ENCODE measurements around the gene GPR137B.
"Not testable (repeated sequence)": the region's sequence is repeated elsewhere in the genome, so short reads cannot be mapped to it uniquely, and the experiment has no call there.

Gene GPR137B

GRCh38 chr1:236154671-236155398, 12.5 kb downstream of the GPR137B start:
- no peak overlapping the region for H3K4me3 ChIP-seq (ENCODE audit: low read depth, low read length)
- no peaks in the 10 kb centered on the region for H3K36me3 ChIP-seq (ENCODE audit: insufficient read depth, low read length)
- H2AFZ ChIP-seq (ENCODE audit: low read length, unreplicated experiment): no peak overlapping the region
- H3K79me2 ChIP-seq (ENCODE audit: control insufficient read depth, insufficient read depth, low read length, unreplicated experiment): no peaks in the 10 kb centered on the region
- H3K4me1 ChIP-seq (ENCODE audit: control insufficient read depth, insufficient read depth, low read length, unreplicated experiment): no peaks in the 10 kb centered on the region
- H3K27ac ChIP-seq (ENCODE audit: low read depth, low read length): no peak overlapping the region
- H3K27me3 ChIP-seq (ENCODE audit: insufficient read depth, low read length): no peaks in the 10 kb centered on the region

- Histone ChIP-seq H3K27me3 (ENCODE audit: insufficient read depth, low read length) (no peaks in the 10 kb centered on the region), H2AFZ (ENCODE audit: low read length, unreplicated experiment) (no peak overlapping the region), H3K36me3 (ENCODE audit: insufficient read depth, low read length) (no peaks in the 10 kb centered on the region), H3K4me3 (ENCODE audit: low read depth, low read length) (no peak overlapping the region), H3K27ac (ENCODE audit: low read depth, low read length) (no peak overlapping the region), H3K4me1 (ENCODE audit: control insufficient read depth, insufficient read depth, low read length, unreplicated experiment) (no peaks in the 10 kb centered on the region), H3K79me2 (ENCODE audit: control insufficient read depth, insufficient read depth, low read length, unreplicated experiment) (no peaks in the 10 kb centered on the region)
Observed at GRCh38 chr1:236155399-236155767, 13.0 kb downstream of the GPR137B start.

DNA sequence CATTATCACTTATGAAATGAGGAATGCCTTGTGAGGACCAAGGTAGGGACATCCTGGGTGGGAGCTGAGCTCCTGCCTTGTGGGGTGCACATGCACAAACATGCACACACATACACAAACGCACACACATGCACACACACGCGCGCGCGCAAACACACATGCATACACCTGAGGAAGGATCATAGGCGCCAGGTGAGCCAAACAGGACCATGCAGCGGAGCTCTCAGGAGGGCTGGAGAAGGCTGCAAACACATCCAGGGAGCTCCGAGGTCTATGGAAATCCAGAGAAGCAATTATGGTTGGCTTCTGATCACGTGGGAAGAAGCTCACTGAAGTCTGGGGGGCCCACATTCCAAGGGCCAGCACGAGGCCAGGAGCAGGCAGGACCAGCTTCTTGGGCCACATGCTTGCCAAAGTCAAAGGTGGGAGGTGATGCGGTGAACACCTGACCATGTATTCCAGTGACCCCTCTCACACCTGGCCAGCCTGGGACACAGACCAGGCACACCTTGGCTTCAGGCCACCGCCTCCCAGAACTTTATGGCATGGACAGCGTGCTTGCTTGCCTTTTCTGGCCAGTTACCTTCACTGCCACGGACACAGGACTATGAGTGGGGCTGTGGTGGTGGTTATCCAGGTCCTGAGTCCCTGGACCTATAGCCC, 13.6 kb downstream of the GPR137B start:
- Histone ChIP-seq H3K4me3 (ENCODE audit: low read depth, low read length) (no peak overlapping the region), H3K79me2 (ENCODE audit: control insufficient read depth, insufficient read depth, low read length, unreplicated experiment) (no peaks in the 10 kb centered on the region), H3K27me3 (ENCODE audit: insufficient read depth, low read length) (no peaks in the 10 kb centered on the region)

DNA sequence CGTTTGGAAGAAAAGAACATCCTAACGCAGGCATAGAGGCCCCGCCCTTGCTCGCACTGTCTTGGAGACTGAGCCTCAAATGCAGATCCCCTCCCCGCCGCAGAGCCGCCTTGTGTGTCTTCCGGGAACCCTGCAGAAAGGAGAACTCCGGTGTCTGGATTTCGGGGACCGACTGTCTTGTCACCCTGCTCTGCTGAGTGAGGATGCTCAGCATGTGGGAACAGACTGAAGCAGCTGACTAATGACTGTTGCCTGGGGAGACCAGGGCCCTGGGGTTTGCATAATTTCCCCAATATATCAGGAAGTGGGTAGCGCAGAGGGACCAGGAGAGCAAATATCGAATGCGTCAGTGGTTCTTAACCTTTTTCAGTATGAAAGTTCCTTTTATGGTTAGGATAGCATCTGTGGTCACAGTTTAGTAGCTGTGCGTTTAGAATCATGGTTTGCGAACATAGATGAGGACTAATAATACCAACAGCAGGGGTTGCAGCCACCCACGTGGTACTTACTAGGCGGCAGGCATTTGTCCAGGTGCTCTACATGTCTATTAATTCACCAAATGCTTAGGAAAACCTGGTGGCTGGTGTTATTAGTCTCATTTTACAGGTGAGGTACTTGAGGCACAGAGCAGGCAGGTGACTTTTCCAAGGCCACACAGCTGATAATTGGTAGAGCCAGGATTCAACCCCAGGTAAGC, 14.3 kb downstream of the GPR137B start:
- Histone ChIP-seq H3K79me2 (ENCODE audit: control insufficient read depth, insufficient read depth, low read length, unreplicated experiment) (no peaks in the 10 kb centered on the region), H3K4me1 (ENCODE audit: control insufficient read depth, insufficient read depth, low read length, unreplicated experiment) (no peaks in the 10 kb centered on the region), H3K27me3 (ENCODE audit: insufficient read depth, low read length) (no peaks in the 10 kb centered on the region), H3K4me3 (ENCODE audit: low read depth, low read length) (no peak overlapping the region), H3K27ac (ENCODE audit: low read depth, low read length) (no peak overlapping the region), H2AFZ (ENCODE audit: low read length, unreplicated experiment) (no peak overlapping the region), H3K36me3 (ENCODE audit: insufficient read depth, low read length) (no peaks in the 10 kb centered on the region)

More for the DNA sequence above, 13.6 kb downstream of the GPR137B start:
- Histone ChIP-seq H3K27ac (ENCODE audit: low read depth, low read length) (no peak overlapping the region), H3K36me3 (ENCODE audit: insufficient read depth, low read length) (no peaks in the 10 kb centered on the region), H3K4me1 (ENCODE audit: control insufficient read depth, insufficient read depth, low read length, unreplicated experiment) (no peaks in the 10 kb centered on the region), H2AFZ (ENCODE audit: low read length, unreplicated experiment) (no peak overlapping the region)

GRCh38 chr1:236158072-236158471, 15.7 kb downstream of the GPR137B start:
- H3K79me2 ChIP-seq (ENCODE audit: control insufficient read depth, insufficient read depth, low read length, unreplicated experiment); H3K4me1 ChIP-seq (ENCODE audit: control insufficient read depth, insufficient read depth, low read length, unreplicated experiment); H3K4me3 ChIP-seq (ENCODE audit: low read depth, low read length); H2AFZ ChIP-seq (ENCODE audit: low read length, unreplicated experiment); H3K27ac ChIP-seq (ENCODE audit: low read depth, low read length); H3K27me3 ChIP-seq (ENCODE audit: insufficient read depth, low read length); H3K36me3 ChIP-seq (ENCODE audit: insufficient read depth, low read length): not testable (repeated sequence)

- H3K27me3 ChIP-seq (ENCODE audit: insufficient read depth, low read length): no peaks in the 10 kb centered on the region
- no peak overlapping the region for H3K4me3 ChIP-seq (ENCODE audit: low read depth, low read length)
- H3K4me1 ChIP-seq (ENCODE audit: control insufficient read depth, insufficient read depth, low read length, unreplicated experiment): no peaks in the 10 kb centered on the region
- H2AFZ ChIP-seq (ENCODE audit: low read length, unreplicated experiment): no peak overlapping the region
- H3K36me3 ChIP-seq (ENCODE audit: insufficient read depth, low read length): no peaks in the 10 kb centered on the region
- H3K79me2 ChIP-seq (ENCODE audit: control insufficient read depth, insufficient read depth, low read length, unreplicated experiment): no peaks in the 10 kb centered on the region
- H3K27ac ChIP-seq (ENCODE audit: low read depth, low read length): no peak overlapping the region
Observed at GRCh38 chr1:236158719-236159118, 16.4 kb downstream of the GPR137B start.

- Histone ChIP-seq H3K27ac (ENCODE audit: low read depth, low read length) (no peak overlapping the region), H3K27me3 (ENCODE audit: insufficient read depth, low read length) (no peaks in the 10 kb centered on the region), H3K4me1 (ENCODE audit: control insufficient read depth, insufficient read depth, low read length, unreplicated experiment) (no peaks in the 10 kb centered on the region), H3K4me3 (ENCODE audit: low read depth, low read length) (no peak overlapping the region), H2AFZ (ENCODE audit: low read length, unreplicated experiment) (no peak overlapping the region), H3K79me2 (ENCODE audit: control insufficient read depth, insufficient read depth, low read length, unreplicated experiment) (no peaks in the 10 kb centered on the region), H3K36me3 (ENCODE audit: insufficient read depth, low read length) (no peaks in the 10 kb centered on the region)
Observed at GRCh38 chr1:236159704-236160539, 17.6 kb downstream of the GPR137B start.

- Histone ChIP-seq H3K27me3 (ENCODE audit: insufficient read depth, low read length) (no peaks in the 10 kb centered on the region), H3K4me3 (ENCODE audit: low read depth, low read length) (no peak overlapping the region), H3K79me2 (ENCODE audit: control insufficient read depth, insufficient read depth, low read length, unreplicated experiment) (no peaks in the 10 kb centered on the region), H3K36me3 (ENCODE audit: insufficient read depth, low read length) (no peaks in the 10 kb centered on the region), H3K27ac (ENCODE audit: low read depth, low read length) (no peak overlapping the region), H3K4me1 (ENCODE audit: control insufficient read depth, insufficient read depth, low read length, unreplicated experiment) (no peaks in the 10 kb centered on the region), H2AFZ (ENCODE audit: low read length, unreplicated experiment) (no peak overlapping the region)
Observed at GRCh38 chr1:236160540-236161127, 18.3 kb downstream of the GPR137B start.

- no peaks in the 10 kb centered on the region for H3K36me3 ChIP-seq (ENCODE audit: insufficient read depth, low read length)
- no peak overlapping the region for H3K27ac ChIP-seq (ENCODE audit: low read depth, low read length)
- no peaks in the 10 kb centered on the region for H3K27me3 ChIP-seq (ENCODE audit: insufficient read depth, low read length)
- H2AFZ ChIP-seq (ENCODE audit: low read length, unreplicated experiment): no peak overlapping the region
- H3K4me3 ChIP-seq (ENCODE audit: low read depth, low read length): no peak overlapping the region
- H3K4me1 ChIP-seq (ENCODE audit: control insufficient read depth, insufficient read depth, low read length, unreplicated experiment): no peaks in the 10 kb centered on the region
- H3K79me2 ChIP-seq (ENCODE audit: control insufficient read depth, insufficient read depth, low read length, unreplicated experiment): no peaks in the 10 kb centered on the region
Observed at GRCh38 chr1:236161230-236161629, 18.9 kb downstream of the GPR137B start.

- H2AFZ ChIP-seq (ENCODE audit: low read length, unreplicated experiment); H3K27me3 ChIP-seq (ENCODE audit: insufficient read depth, low read length); H3K36me3 ChIP-seq (ENCODE audit: insufficient read depth, low read length); H3K4me3 ChIP-seq (ENCODE audit: low read depth, low read length); H3K79me2 ChIP-seq (ENCODE audit: control insufficient read depth, insufficient read depth, low read length, unreplicated experiment); H3K4me1 ChIP-seq (ENCODE audit: control insufficient read depth, insufficient read depth, low read length, unreplicated experiment); H3K27ac ChIP-seq (ENCODE audit: low read depth, low read length): not testable (repeated sequence)
Observed at GRCh38 chr1:236161755-236162154, 19.4 kb downstream of the GPR137B start.
